H1 (cell line): ENCODE data around the gene FCRL6. TPM values are rescaled to one million over a fixed set of nuclear protein-coding genes. Genes with fewer than 3 reads are reported as not detected.

ENCODE experiments used
- CTCF ChIA-PET: fragments of 300-600 bp; sonication (Branson Sonifier 250); formaldehyde crosslinking; loops from one replicate; lab custom pipeline; 2021; ENCODE audit not compliant: partially characterized antibody; lab: Charles Lee
- POLR2A ChIA-PET: fragments of 300-600 bp; sonication (Branson Sonifier 250); formaldehyde crosslinking; loops from one replicate; lab custom pipeline; 2021; ENCODE audit warnings: inconsistent platforms; ENCODE audit not compliant: partially characterized antibody; lab: Charles Lee
- DNase-seq, 2 experiments: peaks; one replicate each; pipeline versions ENCODE4 v3.0.0 to v3.0.0-alpha.2; 2010 to 2022; ENCODE audit warnings: low spot score in 2 of 2, low read depth in 1 of 2, mixed read lengths in 1 of 2
- FAIRE-seq: peaks from 2 replicates; lab custom pipeline; 2011; peaks lifted over from hg19 to GRCh38; lab: Jason Lieb, UNC
- H2AFZ ChIP-seq: 2 replicates; pipeline ENCODE4 v1.8.1; 2012; ENCODE audit warnings: low read length, inconsistent platforms
- H2AK5ac ChIP-seq: 2 replicates; pipeline ENCODE4 v1.6.1; 2013; ENCODE audit warnings: low read depth, low read length
- H2BK120ac ChIP-seq: replicated peaks from 2 replicates; pipeline ENCODE3; 2013; ENCODE audit warnings: low read depth, low read length, inconsistent platforms
- H2BK12ac ChIP-seq: 2 replicates; pipeline ENCODE4 v1.6.1; 2013; ENCODE audit warnings: low read depth, low read length
- H2BK15ac ChIP-seq: 2 replicates; pipeline ENCODE4 v1.6.1; 2013; ENCODE audit warnings: low read length
- H2BK20ac ChIP-seq: 2 replicates; pipeline ENCODE4 v1.6.1; 2013; ENCODE audit warnings: low read length
- H2BK5ac ChIP-seq: 2 replicates; pipeline ENCODE4 v1.6.1; 2013; ENCODE audit warnings: low read depth, low read length
- H3K14ac ChIP-seq: 2 replicates; pipeline ENCODE4 v1.6.1; 2013; ENCODE audit warnings: inconsistent platforms; ENCODE audit not compliant: insufficient read length
- H3K18ac ChIP-seq: 2 replicates; pipeline ENCODE4 v1.6.1; 2013; ENCODE audit warnings: low read length; ENCODE audit errors: extremely low read depth
- H3K23ac ChIP-seq: 2 replicates; pipeline ENCODE4 v1.6.1; 2013; ENCODE audit warnings: inconsistent platforms; ENCODE audit not compliant: insufficient read length
- H3K23me2 ChIP-seq: 2 replicates; pipeline ENCODE4 v1.6.1; 2013; ENCODE audit warnings: low read depth, low read length
- H3K27ac ChIP-seq: 2 replicates; pipeline ENCODE4 v1.6.1; 2011; ENCODE audit warnings: low read depth, low read length, inconsistent platforms
- H3K27me3 ChIP-seq, 4 experiments: replicated peaks in 1 of 4; 1 replicate in 1 of 4; 2 replicates in 3 of 4; pipeline versions ENCODE4 v1.6.1 to v1.8.1; 2011 to 2013; ENCODE audit warnings: low read length in 3 of 4, mild to moderate bottlenecking in 3 of 4, inconsistent platforms in 2 of 4, mixed read lengths in 2 of 4, moderate library complexity in 1 of 4; ENCODE audit not compliant: control insufficient read depth in 3 of 4, insufficient read depth in 3 of 4; ENCODE audit errors: extremely low read depth in 1 of 4
- H3K36me3 ChIP-seq, 4 experiments: 2 replicates each; pipeline versions ENCODE4 v1.6.1 to v1.8.1; 2011 to 2013; ENCODE audit warnings: mild to moderate bottlenecking in 4 of 4, low read length in 3 of 4, moderate library complexity in 2 of 4, control low read depth in 1 of 4, inconsistent platforms in 1 of 4; ENCODE audit not compliant: insufficient read depth in 4 of 4, control insufficient read depth in 2 of 4
- H3K4ac ChIP-seq: replicated peaks from 2 replicates; pipeline ENCODE3; 2013; ENCODE audit warnings: low read length, low read depth, mixed read lengths, inconsistent platforms; ENCODE audit not compliant: insufficient read length
- H3K4me1 ChIP-seq, 4 experiments: replicated peaks in 1 of 4; 1 replicate in 1 of 4; 2 replicates in 3 of 4; pipeline versions ENCODE4 v1.6.1 to v1.8.1; 2011 to 2013; ENCODE audit warnings: low read length in 3 of 4, inconsistent platforms in 2 of 4, mixed read lengths in 1 of 4; ENCODE audit not compliant: insufficient read depth in 4 of 4, control insufficient read depth in 3 of 4
- H3K4me2 ChIP-seq, 2 experiments: 2 replicates each; pipeline versions ENCODE4 v1.6.1 to v1.8.1; 2011 to 2013; ENCODE audit warnings: low read depth in 2 of 2, low read length in 2 of 2, control low read depth in 1 of 2, inconsistent platforms in 1 of 2, mild to moderate bottlenecking in 1 of 2; ENCODE audit not compliant: insufficient read depth in 1 of 2
- H3K4me3 ChIP-seq, 4 experiments: fragments of 200-600, 300-600 bp in 1 of 4; sonication (generic), shearing (Covaris generic), sonication (Bioruptor Twin) in 1 of 4; 2 replicates each; pipeline versions ENCODE4 v1.5.1 to v1.8.1; 2011 to 2016; ENCODE audit warnings: low read length in 4 of 4, low read depth in 3 of 4, control low read depth in 2 of 4, inconsistent platforms in 2 of 4, mild to moderate bottlenecking in 2 of 4, mixed read lengths in 1 of 4, moderate library complexity in 1 of 4; ENCODE audit not compliant: insufficient read depth in 2 of 4; ENCODE audit errors: extremely low read depth in 1 of 4
- H3K56ac ChIP-seq: replicated peaks from 2 replicates; pipeline ENCODE3; 2013; ENCODE audit warnings: low read depth, mild to moderate bottlenecking, mixed read lengths, low read length, inconsistent platforms; ENCODE audit not compliant: insufficient read length
- H3K79me1 ChIP-seq: 2 replicates; pipeline ENCODE4 v1.6.1; 2013; ENCODE audit warnings: low read depth, low read length, control low read depth
- H3K79me2 ChIP-seq, 2 experiments: 2 replicates each; pipeline versions ENCODE4 v1.6.1 to v1.8.1; 2012 to 2013; ENCODE audit warnings: low read length in 2 of 2, mild to moderate bottlenecking in 2 of 2, inconsistent platforms in 1 of 2; ENCODE audit not compliant: insufficient read depth in 2 of 2, control insufficient read depth in 1 of 2
- H3K9ac ChIP-seq, 4 experiments: replicated peaks in 1 of 4; 1 replicate in 1 of 4; 2 replicates in 3 of 4; pipeline versions ENCODE4 v1.6.1 to v1.8.1; 2011 to 2013; ENCODE audit warnings: low read depth in 3 of 4, low read length in 3 of 4, control low read depth in 2 of 4, mild to moderate bottlenecking in 2 of 4, moderate library complexity in 2 of 4, inconsistent platforms in 1 of 4; ENCODE audit errors: extremely low read depth in 1 of 4
- H3K9me3 ChIP-seq, 2 experiments: 2 replicates each; pipeline versions ENCODE4 v1.6.1 to v1.8.1; 2012 to 2013; ENCODE audit warnings: mild to moderate bottlenecking in 2 of 2, moderate library complexity in 2 of 2, control low read depth in 1 of 2, inconsistent platforms in 1 of 2, low read depth in 1 of 2, low read length in 1 of 2, mixed read lengths in 1 of 2; ENCODE audit not compliant: insufficient read depth in 2 of 2
- H4K20me1 ChIP-seq, 2 experiments: replicated peaks in 1 of 2; 2 replicates each; pipeline versions ENCODE3 to v1.8.1; 2011 to 2013; ENCODE audit warnings: inconsistent platforms in 2 of 2, low read length in 2 of 2, mild to moderate bottlenecking in 1 of 2; ENCODE audit not compliant: insufficient read depth in 2 of 2, control insufficient read depth in 1 of 2
- H4K5ac ChIP-seq: 2 replicates; pipeline ENCODE4 v1.6.1; 2013; ENCODE audit warnings: low read length, low read depth, mixed read lengths, inconsistent platforms; ENCODE audit not compliant: insufficient read length
- H4K8ac ChIP-seq: 2 replicates; pipeline ENCODE4 v1.8.0; 2013; ENCODE audit warnings: mild to moderate bottlenecking, moderate library complexity, low read length, inconsistent platforms; ENCODE audit not compliant: insufficient read depth; ENCODE audit errors: extremely low read depth
- H4K91ac ChIP-seq: replicated peaks from 2 replicates; pipeline ENCODE3; 2013; ENCODE audit warnings: low read length, mixed read lengths, inconsistent platforms; ENCODE audit not compliant: insufficient read length
- ASH2L ChIP-seq: fragments of 200-600, 300-600 bp; sonication (generic); IDR thresholded peaks from one replicate; pipeline ENCODE4 v1.7.1; 2017; ENCODE audit warnings: low read length
- CEBPB ChIP-seq: IDR thresholded peaks from 2 replicates; pipeline ENCODE4 v1.6.1; 2012; ENCODE audit warnings: low read depth, low read length
- CHD1 ChIP-seq: IDR thresholded peaks from 2 replicates; pipeline ENCODE4 v1.6.1; 2012; ENCODE audit warnings: low read depth, low read length, improper control_type of control experiment
- KDM1A ChIP-seq: fragments of 200-600, 300-600 bp; sonication (generic); IDR thresholded peaks from 2 replicates; pipeline ENCODE4 v1.7.1; 2016; ENCODE audit warnings: mild to moderate bottlenecking, low read length, borderline replicate concordance
- SIN3A ChIP-seq, 2 experiments: IDR thresholded peaks in 1 of 2; conservative IDR thresholded peaks in 1 of 2; 2 replicates each; pipeline ENCODE4 v1.6.1; 2011 to 2012; ENCODE audit warnings: low read length in 2 of 2, improper control_type of control experiment in 1 of 2, low read depth in 1 of 2, mild to moderate bottlenecking in 1 of 2
- SUZ12 ChIP-seq: fragments of 200-600 bp; sonication (generic); IDR thresholded peaks from 2 replicates; pipeline ENCODE4 v1.6.1; 2012; ENCODE audit warnings: mild to moderate bottlenecking, inconsistent platforms, low read length, moderate library complexity, mixed read lengths
- WGBS, 2 experiments: shearing (Covaris generic) in 1 of 2; methylation state at CpG; one replicate each; pipeline versions ENCODE4 v1.1.6 to v1.1.7; 2013 to 2015; ENCODE audit warnings: low lambda C conversion rate in 2 of 2, mixed read lengths in 2 of 2, inconsistent platforms in 1 of 2, low coverage in 1 of 2, missing lambda C conversion rate in 1 of 2; ENCODE audit not compliant: insufficient replicate concordance in 2 of 2, insufficient coverage in 1 of 2, insufficient read length in 1 of 2; ENCODE audit errors: extremely low coverage in 1 of 2, missing lambda C conversion rate in 1 of 2; 5-methylcytosine and 5-hydroxymethylcytosine counted together
- polyA plus RNA-seq, 7 experiments: library from polyadenylated mRNA; depleted of rRNA in 3 of 7; stranded (reverse) in 5 of 7; unstranded in 2 of 7; fragments of >200 nt in 5 of 7; fragments of 200-250 nt in 2 of 7; gene quantifications; 1 replicate in 5 of 7; 2 replicates in 1 of 7; 4 replicates in 1 of 7; pipeline versions ENCODE4 v1.2.1 to v1.2.3, GENCODE V29; 2011 to 2013; ENCODE audit warnings: missing spikeins in 2 of 7, mixed read lengths in 2 of 7
- total RNA-seq: library from RNA; stranded (reverse); fragmentation: NEBNext Ultra II Directional; extraction: Animal tissue kit (Norgen Biotek cat#: 25700); gene quantifications from 2 replicates; pipeline ENCODE4 v1.2.1, GENCODE V29; 2021
- TF ChIP-seq, protein P1 (sequence below): IDR thresholded peaks from 2 replicates; pipeline ENCODE4 v1.6.1; 2011; ENCODE audit warnings: low read length, improper control_type of control experiment
- TF ChIP-seq, protein P2 (sequence below), 3 experiments: IDR thresholded peaks; 1 replicate in 2 of 3; 2 replicates in 1 of 3; pipeline versions ENCODE4 v1.5.1 to v1.6.1; 2011; ENCODE audit warnings: low read length in 3 of 3, mild to moderate bottlenecking in 3 of 3, inconsistent platforms in 2 of 3, low read depth in 1 of 3, moderate library complexity in 1 of 3; ENCODE audit not compliant: insufficient read depth in 1 of 3; ENCODE audit errors: control extremely low read depth in 1 of 3

The FCRL6 gene
- total and polyA plus RNA-seq, 2 of the 8 experiments (the other 6 are each of a cell fraction or from before 2014, with no cell fraction given), result not detected

- Histone ChIP-seq H2AFZ (no peak overlapping the region), H4K20me1 (no peaks in the 10 kb centered on the region), H4K8ac (no peak overlapping the region), H2BK120ac (no peak overlapping the region), H2BK15ac (no peak overlapping the region), H3K4me2 (no peak overlapping the region), H3K18ac (no peak overlapping the region), H2BK20ac (no peak overlapping the region), H3K4me1 (peaks cover 0 to 4% (median 2%) of the 10 kb centered on the region in 4 experiments; a peak in 1 of 7 replicates), H3K23ac (no peak overlapping the region), H3K4me3 (no peak overlapping the region), H3K9me3 (no peaks in the 10 kb centered on the region), H3K56ac (no peak overlapping the region), H4K91ac (no peak overlapping the region), H3K14ac (no peak overlapping the region), H2AK5ac (no peak overlapping the region), H3K79me2 (no peaks in the 10 kb centered on the region), H3K9ac (no peak overlapping the region), H3K27ac (no peak overlapping the region), H4K5ac (no peak overlapping the region), H2BK5ac (no peak overlapping the region), H3K4ac (peak overlapping the region; percentile 59), H3K27me3 (peaks cover 0 to 15% (median 3%) of the 10 kb centered on the region in 4 experiments; a peak in 6 of 7 replicates), H2BK12ac (0 out of 2 replicates have a peak overlapping the region, but pooled peaks have one; percentile 9), H3K79me1 (no peaks in the 10 kb centered on the region), H3K36me3 (no peaks in the 10 kb centered on the region), H3K23me2 (no peaks in the 10 kb centered on the region)
- CTCF ChIA-PET, result interaction anchor here (0.8 to 11.2 kb wide), 26 partner anchors 10 to 634 kb away, joined by 3 to 175 read pairs (median 6); partner anchors contain the start of genes FCRL6 and VSIG8
- 82% methylated on average over 18 of the region's 18 CpGs; no CpG with 5 or more reads in 1 of the 2 experiments for WGBS, 2 experiments
- DNase-seq (no peak), FAIRE-seq (no peak)
- POLR2A ChIA-PET, result interaction anchor here (1.0 kb wide), 1 partner anchor 31 kb away, joined by 3 read pairs; no protein-coding TSS in a partner anchor
- TF ChIP-seq SUZ12 (no peak), CEBPB (no peak), KDM1A (no peak), SIN3A (conservative IDR thresholded peaks at IDR 0.05 in 1 of 2, IDR thresholded peaks at IDR 0.05 in 1 of 2; ENCODE audit: low read depth in 1 of 2, low read length in 2 of 2) (no peak), CHD1 (no peak), ASH2L (no peak)
- TF ChIP-seq, protein P1, sequence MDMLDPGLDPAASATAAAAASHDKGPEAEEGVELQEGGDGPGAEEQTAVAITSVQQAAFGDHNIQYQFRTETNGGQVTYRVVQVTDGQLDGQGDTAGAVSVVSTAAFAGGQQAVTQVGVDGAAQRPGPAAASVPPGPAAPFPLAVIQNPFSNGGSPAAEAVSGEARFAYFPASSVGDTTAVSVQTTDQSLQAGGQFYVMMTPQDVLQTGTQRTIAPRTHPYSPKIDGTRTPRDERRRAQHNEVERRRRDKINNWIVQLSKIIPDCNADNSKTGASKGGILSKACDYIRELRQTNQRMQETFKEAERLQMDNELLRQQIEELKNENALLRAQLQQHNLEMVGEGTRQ, result no peak
- TF ChIP-seq, protein P2, sequence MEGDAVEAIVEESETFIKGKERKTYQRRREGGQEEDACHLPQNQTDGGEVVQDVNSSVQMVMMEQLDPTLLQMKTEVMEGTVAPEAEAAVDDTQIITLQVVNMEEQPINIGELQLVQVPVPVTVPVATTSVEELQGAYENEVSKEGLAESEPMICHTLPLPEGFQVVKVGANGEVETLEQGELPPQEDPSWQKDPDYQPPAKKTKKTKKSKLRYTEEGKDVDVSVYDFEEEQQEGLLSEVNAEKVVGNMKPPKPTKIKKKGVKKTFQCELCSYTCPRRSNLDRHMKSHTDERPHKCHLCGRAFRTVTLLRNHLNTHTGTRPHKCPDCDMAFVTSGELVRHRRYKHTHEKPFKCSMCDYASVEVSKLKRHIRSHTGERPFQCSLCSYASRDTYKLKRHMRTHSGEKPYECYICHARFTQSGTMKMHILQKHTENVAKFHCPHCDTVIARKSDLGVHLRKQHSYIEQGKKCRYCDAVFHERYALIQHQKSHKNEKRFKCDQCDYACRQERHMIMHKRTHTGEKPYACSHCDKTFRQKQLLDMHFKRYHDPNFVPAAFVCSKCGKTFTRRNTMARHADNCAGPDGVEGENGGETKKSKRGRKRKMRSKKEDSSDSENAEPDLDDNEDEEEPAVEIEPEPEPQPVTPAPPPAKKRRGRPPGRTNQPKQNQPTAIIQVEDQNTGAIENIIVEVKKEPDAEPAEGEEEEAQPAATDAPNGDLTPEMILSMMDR (IDR thresholded peaks at IDR 0.05; ENCODE audit: control extremely low read depth in 1 of 3, insufficient read depth in 1 of 3, low read depth in 1 of 3, low read length in 3 of 3), result no peak
Observed at GRCh38 chr1:159829822-159830465, 27.8 kb downstream of the FCRL6 start.
